C4-2B (cell line): ENCODE data around the gene P2RX6.

Experiments used
- CTCF ChIP-seq: fragments of 450-650 bp; conservative IDR thresholded peaks from 2 replicates; pipeline ENCODE4 v1.5.1; 2017; ENCODE audit warnings: mild to moderate bottlenecking
- ZFX ChIP-seq: fragments of 450-650 bp; IDR thresholded peaks from 2 replicates; pipeline ENCODE4 v1.6.1; 2017

- TF ChIP-seq CTCF (no peak), ZFX (no peak)
These were observed 46.5 kb upstream of the P2RX6 start for GRCh38 chr22:20968281-20968977.
